Neural progenitor cell (in vitro differentiated cells): ENCODE measurements around the gene MEIOC. TPM values are rescaled to one million over a fixed set of nuclear protein-coding genes. Genes with fewer than 3 reads are reported as not detected.

ENCODE experiments used
- DNase-seq: peaks from one replicate; pipeline ENCODE4 v3.0.0-alpha.2; 2016; ENCODE audit warnings: low spot score
- H2AFZ ChIP-seq: fragments of 200-600 bp; sonication (generic); replicated peaks from 2 replicates; pipeline ENCODE4 v1.6.1; 2016; ENCODE audit warnings: antibody characterized with exemption
- H3F3A ChIP-seq: fragments of 200-600 bp; sonication (generic); 2 replicates; pipeline ENCODE4 v1.6.1; 2016; ENCODE audit warnings: antibody characterized with exemption, low read depth
- H3K27ac ChIP-seq: fragments of 200-600 bp; sonication (generic); 2 replicates; pipeline ENCODE4 v1.5.1; 2016; ENCODE audit warnings: mild to moderate bottlenecking
- H3K27me3 ChIP-seq: fragments of 200-600 bp; sonication (generic); 2 replicates; pipeline ENCODE4 v1.6.1; 2016; ENCODE audit warnings: mild to moderate bottlenecking, moderate library complexity
- H3K36me3 ChIP-seq: fragments of 200-600 bp; sonication (generic); 2 replicates; pipeline ENCODE4 v1.5.1; 2016
- H3K4me1 ChIP-seq: fragments of 200-600 bp; sonication (generic); 2 replicates; pipeline ENCODE4 v1.6.1; 2016; ENCODE audit warnings: mixed run types
- H3K4me2 ChIP-seq: fragments of 200-600 bp; sonication (generic); 2 replicates; pipeline ENCODE4 v1.6.1; 2016
- H3K4me3 ChIP-seq: fragments of 200-600 bp; sonication (generic); 2 replicates; pipeline ENCODE4 v1.5.1; 2016
- H3K79me2 ChIP-seq: fragments of 200-600 bp; sonication (generic); 2 replicates; pipeline ENCODE4 v1.6.1; 2016; ENCODE audit warnings: low read depth
- H3K9ac ChIP-seq: fragments of 200-600 bp; sonication (generic); 2 replicates; pipeline ENCODE4 v1.6.1; 2016
- H3K9me3 ChIP-seq: fragments of 200-600 bp; sonication (generic); 2 replicates; pipeline ENCODE4 v1.5.1; 2016; ENCODE audit warnings: low read depth
- H4K20me1 ChIP-seq: fragments of 200-600 bp; sonication (generic); 2 replicates; pipeline ENCODE4 v1.6.1; 2016; ENCODE audit warnings: low read depth
- H3K27ac Mint-ChIP-seq: 3 replicates; pipeline ENCODE4 v1.8.0; 2021; ENCODE audit warnings: mixed read lengths
- H3K27me3 Mint-ChIP-seq: 2 replicates; pipeline ENCODE4 v1.8.0; 2022; ENCODE audit warnings: low read depth, mild to moderate bottlenecking, inconsistent platforms, moderate library complexity, mixed read lengths; ENCODE audit not compliant: insufficient read depth
- H3K36me3 Mint-ChIP-seq: 3 replicates; pipeline ENCODE4 v1.8.0; 2021; ENCODE audit warnings: mixed read lengths
- H3K4me1 Mint-ChIP-seq: 3 replicates; pipeline ENCODE4 v1.8.0; 2021; ENCODE audit warnings: mixed read lengths
- H3K4me3 Mint-ChIP-seq: 3 replicates; pipeline ENCODE4 v1.8.0; 2021; ENCODE audit warnings: mild to moderate bottlenecking, moderate library complexity, mixed read lengths
- H3K9me3 Mint-ChIP-seq: 3 replicates; pipeline ENCODE4 v1.8.0; 2020; ENCODE audit warnings: mixed read lengths
- CTCF ChIP-seq: fragments of 200-600 bp; sonication (generic); IDR thresholded peaks from 2 replicates; pipeline ENCODE4 v1.5.1; 2017; ENCODE audit warnings: antibody characterized with exemption, mild to moderate bottlenecking
- EZH2 ChIP-seq: fragments of 200-600 bp; sonication (generic); IDR thresholded peaks from 2 replicates; pipeline ENCODE4 v1.6.1; 2017; ENCODE audit warnings: antibody characterized with exemption, mild to moderate bottlenecking, moderate library complexity
- EZH2phosphoT487 ChIP-seq: fragments of 200-600 bp; sonication (generic); IDR thresholded peaks from 2 replicates; pipeline ENCODE4 v1.6.1; 2017; ENCODE audit warnings: antibody characterized with exemption
- total RNA-seq: library from RNA; depleted of rRNA; stranded (reverse); fragments of >200 nt; gene quantifications from 2 replicates; pipeline ENCODE4 v1.2.3, GENCODE V29; 2015; ENCODE audit warnings: low replicate concordance

Gene MEIOC
- 15.1 and 22.0 TPM in 2 replicates for total RNA-seq

DNA sequence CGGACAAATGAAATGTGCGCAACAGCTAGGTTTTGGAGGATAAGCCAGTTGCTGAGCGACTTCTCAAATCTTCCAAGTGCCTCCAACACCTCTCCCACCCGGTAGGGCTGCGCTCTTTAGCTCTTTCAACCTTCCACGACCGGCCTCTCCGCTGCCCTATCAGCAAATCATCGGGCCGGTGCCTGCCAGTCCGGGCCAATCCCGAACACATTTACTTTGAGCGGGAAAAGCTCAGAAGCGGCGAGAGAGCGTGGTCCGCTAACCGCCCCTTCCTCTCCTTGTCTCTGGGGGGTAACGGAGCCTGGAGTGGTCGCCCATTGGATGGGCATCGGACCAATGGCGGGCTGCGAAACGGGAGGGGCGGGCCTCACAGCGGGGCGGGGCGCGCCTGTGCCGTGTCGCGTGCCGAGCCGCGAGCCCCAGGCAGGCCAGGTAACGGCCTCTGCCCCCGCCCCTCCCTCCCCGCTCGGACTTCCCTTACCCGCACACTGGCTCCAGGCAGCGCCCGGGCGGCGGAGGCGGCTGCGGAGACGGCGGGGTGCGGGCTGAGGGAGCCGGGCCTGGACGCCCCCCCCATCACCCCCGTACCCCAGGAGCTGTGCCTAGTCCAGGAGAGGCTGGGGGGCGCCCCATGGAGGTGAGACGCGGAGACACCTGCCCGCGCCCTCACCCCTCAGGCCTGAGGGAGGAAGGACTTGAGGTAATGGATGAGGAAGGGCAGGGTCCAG is at the start of gene MEIOC:
Gene MEIOC, plus strand, starts transcription at position 486 of the 728 bp plus-strand sequence. Its CDS starts 146 bp downstream, at position 632.
- Mint-ChIP-seq H3K27me3 (peaks cover 22% of the 10 kb centered on the region), H3K4me1 (peaks cover 3% of the 10 kb centered on the region), H3K36me3 (peaks cover 2% of the 10 kb centered on the region), H3K9me3 (peaks cover 10% of the 10 kb centered on the region), H3K27ac (no peak within 1 kb of the TSS), H3K4me3 (peak within 1 kb of the TSS; percentile 82)
- Histone ChIP-seq H3K36me3 (no peaks in the 10 kb centered on the region), H3K27ac (no peak within 1 kb of the TSS), H2AFZ (peak within 1 kb of the TSS; percentile 90), H3K79me2 (no peaks in the 10 kb centered on the region), H3K9me3 (no peaks in the 10 kb centered on the region), H3K4me3 (peak within 1 kb of the TSS; percentile 42), H3K9ac (no peak within 1 kb of the TSS), H3F3A (peaks cover 11% of the 10 kb centered on the region), H3K27me3 (peaks cover 56% of the 10 kb centered on the region), H3K4me1 (no peaks in the 10 kb centered on the region), H4K20me1 (no peaks in the 10 kb centered on the region), H3K4me2 (peak within 1 kb of the TSS; percentile 68)
- DNase-seq, result peak; percentile 80
- peak; percentile 11 for TF ChIP-seq CTCF
- TF ChIP-seq EZH2phosphoT487, result peak; percentile 54
- peak; percentile 38 for TF ChIP-seq EZH2

- no peaks in the 10 kb centered on the region for H3K9me3 ChIP-seq
- H3K27me3 Mint-ChIP-seq, result peaks cover 8% of the 10 kb centered on the region
- DNase-seq, result no peak
- no peaks in the 10 kb centered on the region for H3K36me3 Mint-ChIP-seq
- no peak overlapping the region for H3K27ac ChIP-seq
- H3K9ac ChIP-seq, result no peak overlapping the region
- H3F3A ChIP-seq, result no peaks in the 10 kb centered on the region
- H2AFZ ChIP-seq, result no peak overlapping the region
- no peak overlapping the region for H3K4me3 ChIP-seq
- no peak overlapping the region for H3K4me2 ChIP-seq
- no peaks in the 10 kb centered on the region for H3K9me3 Mint-ChIP-seq
- no peaks in the 10 kb centered on the region for H3K27me3 ChIP-seq
- H3K4me1 ChIP-seq, result peaks cover 18% of the 10 kb centered on the region
- peaks cover 24% of the 10 kb centered on the region for H3K4me1 Mint-ChIP-seq
- no peaks in the 10 kb centered on the region for H3K36me3 ChIP-seq
- no peaks in the 10 kb centered on the region for H3K79me2 ChIP-seq
- TF ChIP-seq EZH2, result no peak
- TF ChIP-seq CTCF, result no peak
- no peak for TF ChIP-seq EZH2phosphoT487
- H4K20me1 ChIP-seq, result no peaks in the 10 kb centered on the region
- no peak overlapping the region for H3K4me3 Mint-ChIP-seq
- no peak overlapping the region for H3K27ac Mint-ChIP-seq
These were observed 49.6 kb upstream of the MEIOC start for GRCh38 chr17:44606658-44607057.

- Mint-ChIP-seq H3K36me3 (no peaks in the 10 kb centered on the region), H3K9me3 (no peaks in the 10 kb centered on the region), H3K4me3 (no peak overlapping the region), H3K27ac (peak overlapping the region; percentile 42), H3K27me3 (peaks cover 12% of the 10 kb centered on the region), H3K4me1 (peaks cover 16% of the 10 kb centered on the region)
- Histone ChIP-seq H3F3A (no peaks in the 10 kb centered on the region), H3K4me3 (no peak overlapping the region), H3K9ac (no peak overlapping the region), H3K36me3 (no peaks in the 10 kb centered on the region), H3K27me3 (no peaks in the 10 kb centered on the region), H3K9me3 (no peaks in the 10 kb centered on the region), H2AFZ (no peak overlapping the region), H3K4me2 (peak overlapping the region; percentile 37), H3K4me1 (peaks cover 18% of the 10 kb centered on the region), H3K79me2 (no peaks in the 10 kb centered on the region), H4K20me1 (no peaks in the 10 kb centered on the region), H3K27ac (peak overlapping the region; percentile 29)
- peak; percentile 79 for DNase-seq
- no peak for TF ChIP-seq CTCF
- TF ChIP-seq EZH2, result no peak
- TF ChIP-seq EZH2phosphoT487, result no peak
These were observed 48.2 kb upstream of the MEIOC start for GRCh38 chr17:44607836-44608690.
